A549 (cell line): ENCODE measurements around the gene KCNQ1. TPM values are rescaled to one million over a fixed set of nuclear protein-coding genes. Genes with fewer than 3 reads are reported as not detected.

Experiments used
- ATAC-seq, 2 experiments: fragments of 200-7000 bp in 1 of 2; fragments of >200 bp in 1 of 2; cut with Nextera tagmentation in 1 of 2; cut with Tn5 transposase in 1 of 2; 3 replicates each; pipeline versions ENCODE4 v1.8.0 to v1.9.1; 2018 to 2020; ENCODE audit warnings: mild to moderate bottlenecking in 1 of 2, moderate library complexity in 1 of 2
- CTCF ChIA-PET: fragments of 300-600 bp; sonication (Branson Sonifier 250); formaldehyde crosslinking; extraction: SDS; loops from one replicate; lab custom pipeline; 2021; ENCODE audit warnings: antibody characterized with exemption, inconsistent platforms; lab: Yijun Ruan, JAX
- POLR2A ChIA-PET: fragments of 350-600 bp; formaldehyde crosslinking; extraction: SDS; loops from one replicate; lab custom pipeline; 2021; ENCODE audit warnings: antibody characterized with exemption, inconsistent platforms; lab: Yijun Ruan, JAX
- DNase-seq, 2 experiments: peaks; one replicate each; pipeline versions ENCODE4 v3.0.0 to v3.0.0-alpha.2; 2011 to 2016; ENCODE audit warnings: low read depth in 1 of 2, low spot score in 1 of 2
- FAIRE-seq: peaks from 2 replicates; lab custom pipeline; 2011; peaks lifted over from hg19 to GRCh38; lab: Jason Lieb, UNC
- H3K27ac ChIP-seq, 2 experiments: fragments of >200 bp; sonication (Bioruptor Twin); formaldehyde crosslinking; 3 replicates each; pipeline ENCODE4 v1.5.1; 2016 to 2017
- H3K4me1 ChIP-seq: fragments of >200 bp; sonication (Bioruptor Twin); formaldehyde crosslinking; 3 replicates; pipeline ENCODE4 v1.6.1; 2016
- H3K4me2 ChIP-seq: fragments of >200 bp; sonication (Bioruptor Twin); formaldehyde crosslinking; 3 replicates; pipeline ENCODE4 v1.6.1; 2016
- H3K4me3 ChIP-seq: fragments of >200 bp; sonication (Bioruptor Twin); formaldehyde crosslinking; 3 replicates; pipeline ENCODE4 v1.5.1; 2016
- H3K9me3 ChIP-seq: fragments of >200 bp; sonication (Bioruptor Twin); formaldehyde crosslinking; 3 replicates; pipeline ENCODE4 v1.6.1; 2016
- CBX2 ChIP-seq: fragments of 200-600 bp; sonication (generic); IDR thresholded peaks from 2 replicates; pipeline ENCODE4 v1.6.1; 2016; ENCODE audit warnings: low read depth, mild to moderate bottlenecking, borderline replicate concordance
- CBX8 ChIP-seq: fragments of 200-600 bp; sonication (generic); IDR thresholded peaks from 2 replicates; pipeline ENCODE4 v1.6.1; 2016
- CEBPB ChIP-seq, 2 experiments: fragments of >200 bp in 1 of 2; sonication (Bioruptor Twin) in 1 of 2; formaldehyde crosslinking in 1 of 2; IDR thresholded peaks; 2 replicates each; pipeline ENCODE4 v1.6.1; 2012 to 2016
- CHD2 ChIP-seq: fragments of 150-350 bp; IDR thresholded peaks from 2 replicates; pipeline ENCODE4 v1.6.1; 2014; ENCODE audit warnings: low read length; ENCODE audit not compliant: partially characterized antibody
- CHD4 ChIP-seq: fragments of 200-600 bp; sonication (generic); IDR thresholded peaks from 2 replicates; pipeline ENCODE4 v1.6.1; 2016; ENCODE audit warnings: antibody characterized with exemption, mild to moderate bottlenecking, borderline replicate concordance
- EHF ChIP-seq: fragments of 250-450 bp; sonication (Bioruptor Pico); IDR thresholded peaks from 2 replicates; pipeline ENCODE4 v1.5.0; 2020; ENCODE audit warnings: mild to moderate bottlenecking
- EP300 ChIP-seq, 2 experiments: fragments of >200 bp; sonication (Bioruptor Twin); formaldehyde crosslinking; IDR thresholded peaks; 2 replicates in 1 of 2; 3 replicates in 1 of 2; pipeline ENCODE4 v1.6.1; 2016 to 2017
- ESRRA ChIP-seq: fragments of 150-350 bp; IDR thresholded peaks from 2 replicates; pipeline ENCODE4 v1.6.1; 2014; ENCODE audit warnings: mild to moderate bottlenecking, low read length, borderline replicate concordance
- FOSB ChIP-seq: fragments of 250-450 bp; sonication (Bioruptor Pico); IDR thresholded peaks from 2 replicates; pipeline ENCODE4 v1.5.0; 2020; ENCODE audit warnings: mild to moderate bottlenecking, moderate library complexity
- FOSL2 ChIP-seq, 2 experiments: fragments of 450-650 bp in 1 of 2; fragments of >200 bp in 1 of 2; sonication (Bioruptor Twin) in 1 of 2; formaldehyde crosslinking; IDR thresholded peaks; 2 replicates each; pipeline versions ENCODE4 v1.5.0 to v1.6.1; 2016 to 2020; ENCODE audit warnings: mild to moderate bottlenecking in 1 of 2, moderate library complexity in 1 of 2
- FOXS1 ChIP-seq: fragments of 250-450 bp; sonication (Bioruptor Pico); IDR thresholded peaks from 2 replicates; pipeline ENCODE4 v1.5.0; 2020; ENCODE audit warnings: mild to moderate bottlenecking, moderate library complexity
- HDAC2 ChIP-seq: fragments of 200-600 bp; sonication (generic); IDR thresholded peaks from 2 replicates; pipeline ENCODE4 v1.6.1; 2016
- HEYL ChIP-seq: fragments of 250-450 bp; sonication (Bioruptor Pico); IDR thresholded peaks from 2 replicates; pipeline ENCODE4 v1.8.0; 2021; ENCODE audit warnings: mild to moderate bottlenecking, moderate library complexity
- HOXB5 ChIP-seq: fragments of 250-450 bp; sonication (Bioruptor Pico); IDR thresholded peaks from 2 replicates; pipeline ENCODE4 v1.5.0; 2020; ENCODE audit warnings: mild to moderate bottlenecking, moderate library complexity
- JUN ChIP-seq, 2 experiments: fragments of >200 bp; sonication (Bioruptor Twin); formaldehyde crosslinking; IDR thresholded peaks; 2 replicates in 1 of 2; 3 replicates in 1 of 2; pipeline ENCODE4 v1.6.1; 2016 to 2017
- KDM1A ChIP-seq: fragments of 200-600 bp; sonication (generic); IDR thresholded peaks from 2 replicates; pipeline ENCODE4 v1.6.1; 2016; ENCODE audit warnings: low read depth, mild to moderate bottlenecking
- MAFK ChIP-seq: fragments of 450-650 bp; IDR thresholded peaks from 2 replicates; pipeline ENCODE4 v1.6.1; 2014; ENCODE audit not compliant: partially characterized antibody
- MAZ ChIP-seq: fragments of 150-350 bp; IDR thresholded peaks from 2 replicates; pipeline ENCODE4 v1.6.1; 2014; ENCODE audit warnings: antibody characterized with exemption, low read depth, low read length, borderline replicate concordance
- NPAS2 ChIP-seq: fragments of 250-450 bp; sonication (Bioruptor Pico); IDR thresholded peaks from 2 replicates; pipeline ENCODE4 v1.8.0; 2022; ENCODE audit warnings: mild to moderate bottlenecking, moderate library complexity, borderline replicate concordance
- POLR2A ChIP-seq: IDR thresholded peaks from 2 replicates; pipeline ENCODE4 v1.6.1; 2012; ENCODE audit warnings: mild to moderate bottlenecking, low read length
- RARB ChIP-seq: fragments of 250-450 bp; sonication (Bioruptor Pico); IDR thresholded peaks from 2 replicates; pipeline ENCODE4 v1.8.0; 2021; ENCODE audit warnings: mild to moderate bottlenecking, moderate library complexity
- RCOR1 ChIP-seq: fragments of 150-350 bp; IDR thresholded peaks from 2 replicates; pipeline ENCODE4 v1.6.1; 2014; ENCODE audit warnings: antibody characterized with exemption, low read length, low read depth
- SREBF2 ChIP-seq: fragments of 450-650 bp; IDR thresholded peaks from 2 replicates; pipeline ENCODE4 v1.6.1; 2014; ENCODE audit warnings: mild to moderate bottlenecking, moderate library complexity
- ZC3H11A ChIP-seq: fragments of 450-650 bp; IDR thresholded peaks from 2 replicates; pipeline ENCODE4 v1.6.1; 2014; ENCODE audit warnings: antibody characterized with exemption, mild to moderate bottlenecking
- WGBS: methylation state at CpG from one replicate; pipeline ENCODE4 v1.1.6; 2017; ENCODE audit errors: missing lambda C conversion rate; 5-methylcytosine and 5-hydroxymethylcytosine counted together
- polyA plus RNA-seq, 4 experiments: library from polyadenylated mRNA; depleted of rRNA in 3 of 4; stranded (reverse); fragments of >200 nt; fragmentation: RNase III in 1 of 4; extraction: RNeasy Plus Mini Kit Qiagen cat#74134 plus additional on column Dnase treatment in 1 of 4; gene quantifications; 2 replicates in 3 of 4; 3 replicates in 1 of 4; pipeline ENCODE4 v1.2.3, GENCODE V29; 2011 to 2017
- TF ChIP-seq, protein P1 (sequence below): IDR thresholded peaks from 2 replicates; pipeline ENCODE4 v1.6.1; 2012
- TF ChIP-seq, protein P2 (sequence below): fragments of 250-450 bp; sonication (Bioruptor Pico); IDR thresholded peaks from 2 replicates; pipeline ENCODE4 v1.5.0; 2020; ENCODE audit warnings: low read depth, mild to moderate bottlenecking, moderate library complexity
- TF ChIP-seq, protein P3 (sequence below): IDR thresholded peaks from 2 replicates; pipeline ENCODE4 v1.6.1; 2012; ENCODE audit warnings: low read depth, borderline replicate concordance
- TF ChIP-seq, protein P4 (sequence below): fragments of 150-350 bp; IDR thresholded peaks from 2 replicates; pipeline ENCODE4 v1.6.1; 2014; ENCODE audit warnings: low read depth, mild to moderate bottlenecking, low read length

The KCNQ1 gene
- polyA plus RNA-seq, 2 of the 4 experiments (the other 2 are of a cell fraction): 0.14 to 0.17 TPM

DNA sequence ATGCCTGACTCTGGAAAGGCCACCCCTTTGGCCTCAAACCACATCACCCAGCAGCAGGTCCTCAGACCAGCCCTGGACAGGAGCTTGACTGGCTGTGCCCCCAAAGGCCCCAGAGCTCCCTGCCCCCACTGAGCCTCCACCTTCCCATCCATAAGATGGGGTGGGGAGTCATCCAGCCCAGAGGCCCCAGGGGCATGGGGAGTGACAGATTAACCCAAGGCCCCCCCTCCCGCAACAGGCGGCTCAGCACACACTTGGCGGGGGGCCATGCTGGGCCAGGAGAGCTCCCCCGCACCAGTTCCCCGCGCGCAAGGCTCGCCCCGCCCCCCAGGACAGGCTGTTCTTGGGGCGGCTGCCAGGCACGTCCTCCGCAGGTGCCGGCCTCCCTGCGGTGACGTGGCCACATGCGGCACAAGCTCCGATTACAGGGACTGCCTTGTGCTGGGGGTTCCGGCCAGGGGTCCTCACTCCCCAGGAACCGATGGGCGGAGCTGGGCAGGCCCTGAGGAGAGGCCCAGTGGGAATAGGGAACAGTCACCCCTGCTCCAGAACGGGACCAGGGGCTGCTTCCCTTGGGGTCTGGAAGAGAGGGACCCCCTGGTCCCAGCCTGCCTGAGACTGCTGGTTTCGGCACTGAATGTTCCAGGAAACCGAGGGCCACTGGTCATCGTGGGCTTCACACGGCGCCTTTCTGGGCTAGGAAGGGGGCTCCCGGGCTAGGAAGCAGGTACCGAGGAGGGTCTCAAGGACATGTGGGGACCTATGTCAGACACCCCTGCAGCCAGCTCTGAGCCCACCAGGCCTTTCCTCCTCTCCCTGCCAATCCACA is 445.9 kb downstream of the KCNQ1 start (continued):
- TF ChIP-seq NPAS2 (CRISPR knock-in tag): no peak

DNA sequence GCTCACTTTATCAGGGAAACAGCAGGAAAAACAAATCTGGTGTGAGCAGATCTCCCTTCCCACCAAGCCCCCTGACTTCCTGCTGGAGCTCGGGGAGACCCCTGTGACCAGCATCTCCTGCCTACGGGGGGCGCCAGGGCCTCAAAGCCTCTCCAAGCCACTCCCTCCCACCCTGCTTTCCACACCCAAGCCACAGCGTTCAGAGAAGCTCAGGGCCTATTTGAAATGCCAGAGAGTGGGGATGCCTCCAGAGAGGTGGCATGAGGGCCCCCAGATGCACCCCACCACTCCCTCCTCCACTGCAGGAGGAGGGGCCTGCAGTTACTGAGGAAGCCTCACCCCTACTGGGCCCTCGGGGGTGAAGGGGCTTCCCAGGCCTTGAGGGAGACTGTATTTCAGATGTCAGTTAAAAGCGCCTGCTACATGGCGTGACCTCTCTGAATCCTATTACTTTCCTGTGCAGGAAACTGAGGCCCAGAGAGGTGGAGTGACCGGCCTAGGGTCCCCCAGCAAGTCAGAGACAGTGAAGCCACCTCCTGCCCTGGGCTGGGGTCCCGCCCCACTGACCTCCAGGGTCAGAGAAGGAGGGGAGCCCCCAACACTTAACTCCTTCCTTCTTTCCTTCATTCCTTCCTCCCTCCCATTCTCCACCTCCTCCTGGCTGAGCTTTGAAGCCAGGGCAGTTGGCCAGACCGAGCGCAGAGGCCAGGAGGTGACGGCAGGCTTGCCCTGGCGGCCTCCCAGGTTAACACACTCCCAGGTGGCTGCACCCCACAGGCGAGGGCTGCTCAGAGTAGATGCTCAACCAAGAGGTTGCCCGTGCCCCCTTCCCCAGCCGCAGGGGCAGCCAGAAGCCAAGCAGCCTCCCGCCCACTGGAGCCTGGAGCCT is 446.8 kb downstream of the KCNQ1 start:
- ChIA-PET POLR2A (interaction anchor here (2.0 to 3.5 kb wide), 3 partner anchors 11 to 358 kb away, joined by 9 to 41 read pairs (median 15); partner anchors contain the start of gene PHLDA2), CTCF (interaction anchor here (0.7 to 21.2 kb wide), 32 partner anchors 9 to 705 kb away, joined by 3 to 1059 read pairs (median 5); partner anchors contain the start of genes PHLDA2 and TSSC4)
- H3K4me3 ChIP-seq: peak overlapping the region; percentile 42
- peak overlapping the region; percentile 89 for H3K4me2 ChIP-seq
- DNase-seq (no peak), ATAC-seq (peak; percentile 0 to 12; a peak in 3 of 6 replicates), FAIRE-seq (no peak)
- peak overlapping the region; percentile 74 to 90 for H3K27ac ChIP-seq
- no peaks in the 10 kb centered on the region for H3K9me3 ChIP-seq
- peaks cover 16% of the 10 kb centered on the region for H3K4me1 ChIP-seq
- 73% methylated on average over 6 of the region's 17 CpGs for WGBS
- TF ChIP-seq MAZ: no peak
- TF ChIP-seq, protein P1, sequence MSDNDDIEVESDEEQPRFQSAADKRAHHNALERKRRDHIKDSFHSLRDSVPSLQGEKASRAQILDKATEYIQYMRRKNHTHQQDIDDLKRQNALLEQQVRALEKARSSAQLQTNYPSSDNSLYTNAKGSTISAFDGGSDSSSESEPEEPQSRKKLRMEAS: peak; percentile 33; the same call in 1 of the 2 replicates

DNA sequence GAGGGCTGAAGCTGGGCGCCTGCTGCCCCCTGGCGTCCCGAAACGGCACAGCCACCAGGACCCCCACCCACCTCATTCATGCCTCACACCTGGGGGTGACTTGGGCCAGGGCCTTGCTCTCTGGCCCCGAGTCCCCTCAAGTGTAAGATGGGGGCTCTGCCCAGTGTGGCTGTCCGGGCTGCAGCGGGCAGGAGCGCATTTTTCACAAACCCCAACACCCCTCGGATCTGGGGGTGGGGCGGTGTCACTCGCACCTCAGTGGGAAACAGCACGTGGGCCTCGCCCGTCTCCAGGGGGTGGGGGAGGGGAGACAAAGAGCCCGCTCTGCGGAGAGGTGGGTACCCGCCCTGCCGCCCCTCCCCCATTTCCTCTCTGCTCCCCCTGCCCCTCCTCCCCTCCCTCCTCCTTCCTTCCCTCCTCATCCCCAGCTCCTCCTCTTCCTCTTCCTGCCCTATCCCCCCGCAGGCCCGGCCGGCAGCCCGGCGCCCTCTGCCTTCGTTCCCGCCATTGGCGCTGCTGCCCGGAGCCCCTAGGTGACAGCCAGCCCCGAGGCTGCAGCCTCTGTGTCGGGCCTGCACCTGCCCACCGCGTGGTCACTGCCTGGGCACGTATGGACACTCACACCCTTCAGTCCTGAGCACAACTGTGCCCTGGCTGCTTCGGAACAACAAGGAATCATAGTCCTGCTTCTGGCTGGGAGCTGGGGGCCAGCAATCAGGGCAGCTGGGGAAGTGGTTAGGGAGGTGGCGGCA is 447.6 kb downstream of the KCNQ1 start:
- CTCF ChIA-PET: interaction anchor here (0.7 to 21.2 kb wide), 34 partner anchors 10 to 706 kb away, joined by 3 to 1059 read pairs (median 5); partner anchors contain the start of gene PHLDA2
- peak overlapping the region; percentile 42 for H3K4me3 ChIP-seq
- FAIRE-seq: no peak
- H3K4me2 ChIP-seq: peak overlapping the region; percentile 89
- H3K4me1 ChIP-seq: peaks cover 16% of the 10 kb centered on the region
- H3K27ac ChIP-seq: peak overlapping the region; percentile 74 to 90
- H3K9me3 ChIP-seq: no peaks in the 10 kb centered on the region
- 12% methylated on average over 15 of the region's 34 CpGs for WGBS
- POLR2A ChIA-PET: interaction anchor here (2.0 to 3.5 kb wide), 3 partner anchors 10 to 359 kb away, joined by 9 to 41 read pairs (median 15); partner anchors contain the start of gene PHLDA2
- peak; percentile 49 to 74 for DNase-seq
- peak; percentile 42 to 74 for ATAC-seq
- no peak for TF ChIP-seq RARB (CRISPR knock-in tag)
- no peak for TF ChIP-seq FOXS1
- TF ChIP-seq ZC3H11A: no peak
- TF ChIP-seq MAFK: no peak
- TF ChIP-seq CBX8: no peak
- no peak for TF ChIP-seq FOSL2 (IDR thresholded peaks at IDR 0.05)
- TF ChIP-seq FOSL2 (CRISPR knock-in tag; IDR thresholded peaks at IDR 0.05): no peak
- TF ChIP-seq JUN (IDR thresholded peaks at IDR 0.05): 0 out of 5 replicates have a peak, but pooled peaks of 1 of the 2 experiments have one; percentile 38
- TF ChIP-seq HOXB5 (CRISPR knock-in tag): no peak
- TF ChIP-seq, protein P2, sequence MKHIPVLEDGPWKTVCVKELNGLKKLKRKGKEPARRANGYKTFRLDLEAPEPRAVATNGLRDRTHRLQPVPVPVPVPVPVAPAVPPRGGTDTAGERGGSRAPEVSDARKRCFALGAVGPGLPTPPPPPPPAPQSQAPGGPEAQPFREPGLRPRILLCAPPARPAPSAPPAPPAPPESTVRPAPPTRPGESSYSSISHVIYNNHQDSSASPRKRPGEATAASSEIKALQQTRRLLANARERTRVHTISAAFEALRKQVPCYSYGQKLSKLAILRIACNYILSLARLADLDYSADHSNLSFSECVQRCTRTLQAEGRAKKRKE: no peak
- TF ChIP-seq EP300 (IDR thresholded peaks at IDR 0.05): no peak
- TF ChIP-seq CHD4: no peak
- TF ChIP-seq MAZ: no peak
- no peak for TF ChIP-seq HDAC2
- peak; percentile 28; the same call in 1 of the 2 replicates for TF ChIP-seq POLR2A
- no peak for TF ChIP-seq SREBF2
- TF ChIP-seq HEYL (CRISPR knock-in tag): no peak
- no peak for TF ChIP-seq FOSB (CRISPR knock-in tag)
- TF ChIP-seq, protein P3, sequence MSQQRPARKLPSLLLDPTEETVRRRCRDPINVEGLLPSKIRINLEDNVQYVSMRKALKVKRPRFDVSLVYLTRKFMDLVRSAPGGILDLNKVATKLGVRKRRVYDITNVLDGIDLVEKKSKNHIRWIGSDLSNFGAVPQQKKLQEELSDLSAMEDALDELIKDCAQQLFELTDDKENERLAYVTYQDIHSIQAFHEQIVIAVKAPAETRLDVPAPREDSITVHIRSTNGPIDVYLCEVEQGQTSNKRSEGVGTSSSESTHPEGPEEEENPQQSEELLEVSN: 0 out of 2 replicates have a peak, but pooled peaks have one; percentile 39
- no peak for TF ChIP-seq KDM1A
- TF ChIP-seq RCOR1: no peak
- no peak for TF ChIP-seq CEBPB (IDR thresholded peaks at IDR 0.05)
- no peak for TF ChIP-seq ESRRA
- TF ChIP-seq, protein P1: peak; percentile 37; the same call in 1 of the 2 replicates
- no peak for TF ChIP-seq EHF (CRISPR knock-in tag)
- TF ChIP-seq CHD2: no peak
- no peak for TF ChIP-seq CBX2
- TF ChIP-seq, protein P4, sequence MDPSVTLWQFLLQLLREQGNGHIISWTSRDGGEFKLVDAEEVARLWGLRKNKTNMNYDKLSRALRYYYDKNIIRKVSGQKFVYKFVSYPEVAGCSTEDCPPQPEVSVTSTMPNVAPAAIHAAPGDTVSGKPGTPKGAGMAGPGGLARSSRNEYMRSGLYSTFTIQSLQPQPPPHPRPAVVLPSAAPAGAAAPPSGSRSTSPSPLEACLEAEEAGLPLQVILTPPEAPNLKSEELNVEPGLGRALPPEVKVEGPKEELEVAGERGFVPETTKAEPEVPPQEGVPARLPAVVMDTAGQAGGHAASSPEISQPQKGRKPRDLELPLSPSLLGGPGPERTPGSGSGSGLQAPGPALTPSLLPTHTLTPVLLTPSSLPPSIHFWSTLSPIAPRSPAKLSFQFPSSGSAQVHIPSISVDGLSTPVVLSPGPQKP: no peak
